Endothelial cell of umbilical vein (primary cell): ENCODE measurements around the gene GNAS-AS1.

ENCODE experiments used
- EZH2 ChIP-seq: IDR thresholded peaks from 2 replicates; pipeline ENCODE4 v1.6.1; 2012; ENCODE audit warnings: borderline replicate concordance, low read depth, mild to moderate bottlenecking, moderate library complexity, low read length, inconsistent platforms; ENCODE audit not compliant: severe bottlenecking
- FOS ChIP-seq: IDR thresholded peaks from 2 replicates; pipeline ENCODE4 v1.6.1; 2011; ENCODE audit warnings: mild to moderate bottlenecking, low read length, moderate library complexity, borderline replicate concordance; ENCODE audit not compliant: insufficient read depth
- GATA2 ChIP-seq: IDR thresholded peaks from 2 replicates; pipeline ENCODE4 v1.7.0; 2011; ENCODE audit warnings: low read depth, mild to moderate bottlenecking, moderate library complexity, mixed read lengths, low read length; ENCODE audit not compliant: insufficient read length, insufficient read depth
- JUN ChIP-seq: IDR thresholded peaks from 2 replicates; pipeline ENCODE4 v1.6.1; 2011; ENCODE audit warnings: borderline replicate concordance, low read depth; ENCODE audit not compliant: insufficient read length, insufficient read depth
- MYC ChIP-seq: IDR thresholded peaks from one replicate; pipeline ENCODE4 v1.6.1; 2011; ENCODE audit warnings: mild to moderate bottlenecking, low read depth, low read length
- POLR2A ChIP-seq: IDR thresholded peaks from 2 replicates; pipeline ENCODE4 v1.6.1; 2012; ENCODE audit warnings: low read depth, mild to moderate bottlenecking, control low read depth, low read length
- POLR2AphosphoS5 ChIP-seq: IDR thresholded peaks from 2 replicates; pipeline ENCODE4 v1.6.1; 2012; ENCODE audit warnings: low read depth, mild to moderate bottlenecking, control low read depth, low read length, moderate library complexity; ENCODE audit not compliant: insufficient read depth
- TF ChIP-seq, protein P1 (sequence below): IDR thresholded peaks from 2 replicates; pipeline ENCODE4 v1.6.1; 2011; ENCODE audit not compliant: insufficient read depth, insufficient read length
- TF ChIP-seq, protein P2 (sequence below), 2 donors: IDR thresholded peaks; 1 replicate in 1 of 2; 2 replicates in 1 of 2; pipeline ENCODE4 v1.5.1; 2011; ENCODE audit warnings: low read length in 2 of 2, mild to moderate bottlenecking in 2 of 2, moderate library complexity in 2 of 2, control low read depth in 1 of 2, inconsistent platforms in 1 of 2, low read depth in 1 of 2; ENCODE audit not compliant: insufficient read depth in 1 of 2; ENCODE audit errors: extremely low read depth in 1 of 2

DNA sequence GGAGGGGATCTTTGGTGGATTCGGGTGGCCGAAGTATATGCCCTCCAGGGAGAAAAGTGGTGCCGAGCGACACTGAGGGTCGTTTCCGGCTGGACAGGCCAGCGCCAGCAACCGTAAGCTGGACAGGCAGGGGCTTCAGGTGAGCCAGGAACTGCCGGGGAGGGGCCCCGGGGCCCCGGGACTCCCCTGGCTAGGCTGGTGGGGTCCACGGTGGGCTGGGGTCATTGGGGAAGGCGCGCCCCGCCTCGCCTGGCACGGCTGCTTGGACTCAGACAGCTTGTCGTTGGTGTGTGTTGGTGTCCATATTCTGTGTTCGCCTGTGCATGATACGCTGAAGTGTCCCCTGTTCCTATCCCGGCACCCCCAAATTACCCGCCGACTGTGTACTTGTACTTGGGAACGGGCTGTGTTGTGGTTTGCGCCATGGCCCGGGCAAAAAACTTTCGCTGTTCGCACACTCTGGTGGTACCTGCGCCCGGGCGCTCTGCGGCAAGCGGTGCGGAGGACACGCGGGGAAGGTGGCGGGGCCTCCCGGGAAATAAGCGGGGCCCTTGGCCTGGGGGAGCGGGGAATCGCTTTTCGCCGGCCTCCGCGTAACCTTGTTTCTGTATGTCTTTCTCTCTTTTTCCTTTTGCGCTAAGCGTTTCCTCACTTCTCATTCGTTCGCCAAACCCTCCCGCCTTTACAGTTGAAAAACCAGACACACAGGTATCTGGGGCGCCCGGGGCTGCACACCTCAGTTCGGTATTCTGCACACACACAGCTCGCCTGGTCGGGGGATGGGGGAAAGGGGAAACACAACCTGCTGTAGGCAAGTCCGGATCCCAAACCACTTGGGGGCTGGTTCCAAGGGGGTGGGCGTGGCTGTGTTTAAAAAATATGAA lies 5.0 kb upstream of the GNAS-AS1 start:
- TF ChIP-seq POLR2A: no peak
- TF ChIP-seq, protein P1, sequence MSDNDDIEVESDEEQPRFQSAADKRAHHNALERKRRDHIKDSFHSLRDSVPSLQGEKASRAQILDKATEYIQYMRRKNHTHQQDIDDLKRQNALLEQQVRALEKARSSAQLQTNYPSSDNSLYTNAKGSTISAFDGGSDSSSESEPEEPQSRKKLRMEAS: no peak
- TF ChIP-seq, protein P2, sequence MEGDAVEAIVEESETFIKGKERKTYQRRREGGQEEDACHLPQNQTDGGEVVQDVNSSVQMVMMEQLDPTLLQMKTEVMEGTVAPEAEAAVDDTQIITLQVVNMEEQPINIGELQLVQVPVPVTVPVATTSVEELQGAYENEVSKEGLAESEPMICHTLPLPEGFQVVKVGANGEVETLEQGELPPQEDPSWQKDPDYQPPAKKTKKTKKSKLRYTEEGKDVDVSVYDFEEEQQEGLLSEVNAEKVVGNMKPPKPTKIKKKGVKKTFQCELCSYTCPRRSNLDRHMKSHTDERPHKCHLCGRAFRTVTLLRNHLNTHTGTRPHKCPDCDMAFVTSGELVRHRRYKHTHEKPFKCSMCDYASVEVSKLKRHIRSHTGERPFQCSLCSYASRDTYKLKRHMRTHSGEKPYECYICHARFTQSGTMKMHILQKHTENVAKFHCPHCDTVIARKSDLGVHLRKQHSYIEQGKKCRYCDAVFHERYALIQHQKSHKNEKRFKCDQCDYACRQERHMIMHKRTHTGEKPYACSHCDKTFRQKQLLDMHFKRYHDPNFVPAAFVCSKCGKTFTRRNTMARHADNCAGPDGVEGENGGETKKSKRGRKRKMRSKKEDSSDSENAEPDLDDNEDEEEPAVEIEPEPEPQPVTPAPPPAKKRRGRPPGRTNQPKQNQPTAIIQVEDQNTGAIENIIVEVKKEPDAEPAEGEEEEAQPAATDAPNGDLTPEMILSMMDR (IDR thresholded peaks at IDR 0.05; ENCODE audit: extremely low read depth in 1 of 2, insufficient read depth in 1 of 2, low read depth in 1 of 2, low read length in 2 of 2): no peak
- TF ChIP-seq POLR2AphosphoS5: no peak
- peak; percentile 39 for TF ChIP-seq EZH2
- TF ChIP-seq FOS: no peak
- no peak for TF ChIP-seq MYC
- TF ChIP-seq JUN: no peak
- TF ChIP-seq GATA2: no peak
